ENCODE data around the gene CAMKMT.

GRCh38 chr2:44789446-44789845 lies 427.7 kb downstream of the CAMKMT start:
- TF ChIP-seq CTCF (conservative IDR thresholded peaks at IDR 0.05; ENCODE audit: low read depth, low read length): no peak
- TF ChIP-seq EZH2 (IDR thresholded peaks at IDR 0.05; ENCODE audit: borderline replicate concordance, low read depth, low read length, poor library complexity, severe bottlenecking): no peak
